ENCODE results near the gene C3AR1. TPM values are rescaled to one million over a fixed set of nuclear protein-coding genes. Genes with fewer than 3 reads are reported as not detected.

The C3AR1 gene
- total RNA-seq, 1 experiment from 2014 or later, result not detected

DNA sequence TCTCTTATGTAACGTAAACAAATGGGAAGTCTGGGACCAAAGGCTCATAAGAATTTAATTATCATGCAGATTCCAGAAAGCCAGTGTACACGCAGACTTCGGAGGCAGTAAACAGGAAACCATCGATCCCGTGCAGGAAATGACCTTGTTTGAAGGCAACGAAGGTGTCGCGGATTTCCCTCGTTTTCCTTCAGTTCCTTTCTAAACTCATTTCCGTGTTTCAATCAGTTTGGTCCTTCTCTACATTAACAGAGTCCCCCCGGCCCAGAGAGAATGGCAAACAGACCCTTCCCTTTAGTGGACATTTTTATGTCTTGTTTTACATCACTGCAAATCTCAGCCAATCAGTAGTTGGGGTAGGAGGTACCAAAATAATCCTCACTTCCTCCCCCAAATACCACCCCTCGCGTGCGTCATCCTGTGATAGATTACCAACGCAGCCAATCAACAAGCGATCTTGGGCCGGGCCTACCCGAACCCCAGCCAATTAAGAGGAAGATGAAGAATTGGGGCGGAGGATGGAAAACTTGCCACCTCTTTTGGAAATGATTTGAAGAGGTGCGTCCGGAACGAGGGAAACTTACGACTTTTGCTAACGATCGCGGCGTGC is 39.8 kb downstream of the C3AR1 start:
- DNase-seq, result peak; percentile 99
- TF ChIP-seq, protein P1, sequence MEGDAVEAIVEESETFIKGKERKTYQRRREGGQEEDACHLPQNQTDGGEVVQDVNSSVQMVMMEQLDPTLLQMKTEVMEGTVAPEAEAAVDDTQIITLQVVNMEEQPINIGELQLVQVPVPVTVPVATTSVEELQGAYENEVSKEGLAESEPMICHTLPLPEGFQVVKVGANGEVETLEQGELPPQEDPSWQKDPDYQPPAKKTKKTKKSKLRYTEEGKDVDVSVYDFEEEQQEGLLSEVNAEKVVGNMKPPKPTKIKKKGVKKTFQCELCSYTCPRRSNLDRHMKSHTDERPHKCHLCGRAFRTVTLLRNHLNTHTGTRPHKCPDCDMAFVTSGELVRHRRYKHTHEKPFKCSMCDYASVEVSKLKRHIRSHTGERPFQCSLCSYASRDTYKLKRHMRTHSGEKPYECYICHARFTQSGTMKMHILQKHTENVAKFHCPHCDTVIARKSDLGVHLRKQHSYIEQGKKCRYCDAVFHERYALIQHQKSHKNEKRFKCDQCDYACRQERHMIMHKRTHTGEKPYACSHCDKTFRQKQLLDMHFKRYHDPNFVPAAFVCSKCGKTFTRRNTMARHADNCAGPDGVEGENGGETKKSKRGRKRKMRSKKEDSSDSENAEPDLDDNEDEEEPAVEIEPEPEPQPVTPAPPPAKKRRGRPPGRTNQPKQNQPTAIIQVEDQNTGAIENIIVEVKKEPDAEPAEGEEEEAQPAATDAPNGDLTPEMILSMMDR (conservative IDR thresholded peaks at IDR 0.05), result no peak
- no peak overlapping the region for H2BK15ac ChIP-seq (ENCODE audit: low read depth, low read length)
- peak overlapping the region; percentile 99 to 100 (median 99) for H3K27ac Mint-ChIP-seq
- peak overlapping the region; percentile 70 for H3K9ac ChIP-seq (ENCODE audit: extremely low read depth, insufficient read length, low read length)
- H3K27ac ChIP-seq (ENCODE audit: insufficient read length, low read depth, low read length), result peak overlapping the region; percentile 74
- no peaks in the 10 kb centered on the region for H3K9me3 ChIP-seq (ENCODE audit: control insufficient read depth, low read depth, low read length)
- H3K36me3 Mint-ChIP-seq (ENCODE audit: insufficient read depth in 1 of 3, low read depth in 3 of 3), result no peaks in the 10 kb centered on the region
- no peak overlapping the region for H2AK5ac ChIP-seq (ENCODE audit: insufficient read length, low read length)
- H4K20me1 ChIP-seq (ENCODE audit: control insufficient read depth, insufficient read depth, insufficient read length), result no peaks in the 10 kb centered on the region
- peak overlapping the region; percentile 93 for H4K8ac ChIP-seq (replicated peaks; ENCODE audit: insufficient read length, low read depth, low read length)
- H2AFZ ChIP-seq (ENCODE audit: low read length), result peak overlapping the region; percentile 71
- peak overlapping the region; percentile 54 for H2BK5ac ChIP-seq (ENCODE audit: insufficient read length, low read length)
- peak overlapping the region; percentile 39 for H3K56ac ChIP-seq (ENCODE audit: insufficient read length, low read depth, low read length)
- H2BK20ac ChIP-seq (ENCODE audit: low read depth, low read length, poor library complexity, severe bottlenecking), result no peak overlapping the region
- H3K27me3 Mint-ChIP-seq (ENCODE audit: low read depth), result 0 out of 2 replicates have a peak, but pooled peaks cover 1% of the 10 kb centered on the region
- peak overlapping the region; percentile 71 for H2BK120ac ChIP-seq (ENCODE audit: low read depth, low read length, poor library complexity, severe bottlenecking)
- no peak overlapping the region for H2BK12ac ChIP-seq (ENCODE audit: insufficient read length, low read depth, low read length)
- no CpG with 5 or more reads among the region's 27 CpGs for WGBS (ENCODE audit: extremely low coverage, insufficient read length, low lambda C conversion rate)
- H3K79me2 ChIP-seq (ENCODE audit: insufficient read depth, low read length), result no peaks in the 10 kb centered on the region
- H3K4me3 Mint-ChIP-seq, result peak overlapping the region; percentile 91 to 94
- peak overlapping the region; percentile 96 for H3K18ac ChIP-seq (ENCODE audit: insufficient read length, low read depth, low read length)
- no peak overlapping the region for H3K23ac ChIP-seq (ENCODE audit: insufficient read length, low read depth, low read length)
- no peaks in the 10 kb centered on the region for H3K27me3 ChIP-seq (ENCODE audit: insufficient read depth, low read length)
- no peak overlapping the region for H3T11ph ChIP-seq (ENCODE audit: low read length)
- H3K4me1 ChIP-seq (ENCODE audit: insufficient read depth, low read length), result no peaks in the 10 kb centered on the region
- peak overlapping the region; percentile 94; the same call in 1 of the 2 replicates for H3K14ac ChIP-seq (ENCODE audit: insufficient read depth, low read length)
- H3K4me1 Mint-ChIP-seq, result peaks cover 11 to 19% of the 10 kb centered on the region in 2 experiments
- no peaks in the 10 kb centered on the region; a peak in 1 of 5 replicates for H3K9me3 Mint-ChIP-seq
- no peaks in the 10 kb centered on the region for H3K79me1 ChIP-seq (ENCODE audit: insufficient read depth, low read depth, low read length, poor library complexity, severe bottlenecking)
- no peak overlapping the region; the same call in 1 of the 2 replicates for H3K4ac ChIP-seq (ENCODE audit: low read depth, low read length)
- H4K91ac ChIP-seq (ENCODE audit: insufficient read length, low read depth, low read length), result no peak overlapping the region
- peaks cover 7% of the 10 kb centered on the region for H3K23me2 ChIP-seq (ENCODE audit: insufficient read length, low read depth, low read length, poor library complexity, severe bottlenecking)
- peak overlapping the region; percentile 82 for H4K5ac ChIP-seq (ENCODE audit: insufficient read length, low read depth, low read length)
- H3K4me2 ChIP-seq (ENCODE audit: insufficient read depth, insufficient read length, low read length), result peak overlapping the region; percentile 62

All from H9 (cell line).